CD14-positive monocyte (primary cell): ENCODE data around the gene ACE. TPM values are rescaled to one million over a fixed set of nuclear protein-coding genes. Genes with fewer than 3 reads are reported as not detected.

ENCODE experiments used
- DNase-seq, 3 donors: peaks; one replicate each; pipeline ENCODE4 v3.0.0-alpha.2; 2011 to 2022
- H2AFZ ChIP-seq: 2 replicates; pipeline ENCODE4 v1.6.0; 2012; ENCODE audit warnings: mild to moderate bottlenecking, low read depth, low read length, inconsistent platforms; ENCODE audit not compliant: insufficient read depth, poor library complexity, severe bottlenecking
- H3K27ac ChIP-seq, 2 donors: 1 replicate in 1 of 2; 2 replicates in 1 of 2; pipeline ENCODE4 v1.5.1; 2012 to 2013; ENCODE audit warnings: low read length in 2 of 2, control low read depth in 1 of 2, inconsistent platforms in 1 of 2, low read depth in 1 of 2, mild to moderate bottlenecking in 1 of 2
- H3K27me3 ChIP-seq, 2 donors: one replicate each; pipeline versions ENCODE4 v1.6.0 to v1.6.1; 2011 to 2013; ENCODE audit warnings: low read length in 2 of 2; ENCODE audit not compliant: control insufficient read depth in 2 of 2, insufficient read depth in 2 of 2
- H3K36me3 ChIP-seq, 2 donors: replicated peaks in 1 of 2; 1 replicate in 1 of 2; 2 replicates in 1 of 2; pipeline versions ENCODE4 v1.5.1 to v1.6.1; 2012 to 2013; ENCODE audit warnings: low read length in 2 of 2, control low read depth in 1 of 2, inconsistent platforms in 1 of 2, mild to moderate bottlenecking in 1 of 2; ENCODE audit not compliant: insufficient read depth in 2 of 2, control insufficient read depth in 1 of 2
- H3K4me1 ChIP-seq, 2 donors: 1 replicate in 1 of 2; 2 replicates in 1 of 2; pipeline versions ENCODE4 v1.5.1 to v1.6.1; 2012 to 2013; ENCODE audit warnings: low read length in 2 of 2, control low read depth in 1 of 2, inconsistent platforms in 1 of 2, mild to moderate bottlenecking in 1 of 2, moderate library complexity in 1 of 2; ENCODE audit not compliant: insufficient read depth in 2 of 2, control insufficient read depth in 1 of 2
- H3K4me2 ChIP-seq: replicated peaks from 2 replicates; pipeline ENCODE3; 2012; ENCODE audit warnings: low read length, moderate library complexity, mild to moderate bottlenecking; ENCODE audit not compliant: poor library complexity, severe bottlenecking; ENCODE audit errors: extremely low read depth
- H3K4me3 ChIP-seq, 3 experiments: fragments of 200-600 bp in 1 of 3; sonication (generic) in 1 of 3; replicated peaks in 1 of 3; 1 replicate in 2 of 3; 2 replicates in 1 of 3; pipeline ENCODE4 v1.5.1; 2011 to 2013; ENCODE audit warnings: low read length in 3 of 3, mild to moderate bottlenecking in 3 of 3, control low read depth in 2 of 3, low read depth in 2 of 3, inconsistent platforms in 1 of 3, moderate library complexity in 1 of 3
- H3K79me2 ChIP-seq: 2 replicates; pipeline ENCODE4 v1.6.0; 2012; ENCODE audit warnings: mild to moderate bottlenecking, control low read depth, inconsistent platforms, low read length, moderate library complexity; ENCODE audit not compliant: insufficient read depth
- H3K9ac ChIP-seq: 2 replicates; pipeline ENCODE4 v1.6.0; 2017; ENCODE audit warnings: low read length, mild to moderate bottlenecking; ENCODE audit not compliant: insufficient read depth, poor library complexity, severe bottlenecking
- H3K9me3 ChIP-seq, 2 donors: replicated peaks in 1 of 2; 1 replicate in 1 of 2; 2 replicates in 1 of 2; pipeline versions ENCODE4 v1.5.1 to v1.6.1; 2012 to 2013; ENCODE audit warnings: low read length in 2 of 2, control low read depth in 1 of 2; ENCODE audit not compliant: control insufficient read depth in 1 of 2, insufficient read depth in 1 of 2
- H4K20me1 ChIP-seq: 2 replicates; pipeline ENCODE4 v1.6.0; 2012; ENCODE audit warnings: mild to moderate bottlenecking, low read length, control low read depth, moderate library complexity; ENCODE audit not compliant: insufficient read depth
- H3K27ac Mint-ChIP-seq, 7 donors: one replicate each; pipeline ENCODE4 v1.8.0; 2020; ENCODE audit warnings: mild to moderate bottlenecking in 7 of 7, mixed read lengths in 7 of 7, moderate library complexity in 6 of 7, inconsistent platforms in 2 of 7
- H3K27me3 Mint-ChIP-seq, 3 donors: one replicate each; pipeline ENCODE4 v1.8.0; 2021 to 2022; ENCODE audit warnings: low read depth in 3 of 3, mild to moderate bottlenecking in 3 of 3, mixed read lengths in 3 of 3, moderate library complexity in 3 of 3, inconsistent platforms in 1 of 3
- H3K36me3 Mint-ChIP-seq, 2 donors: one replicate each; pipeline ENCODE4 v1.8.0; 2020; ENCODE audit warnings: mixed read lengths in 2 of 2, inconsistent platforms in 1 of 2, mild to moderate bottlenecking in 1 of 2
- H3K4me1 Mint-ChIP-seq: one replicate; pipeline ENCODE4 v1.8.0; 2020; ENCODE audit warnings: mild to moderate bottlenecking, mixed read lengths
- H3K4me3 Mint-ChIP-seq, 2 donors: one replicate each; pipeline ENCODE4 v1.8.0; 2020; ENCODE audit warnings: mild to moderate bottlenecking in 2 of 2, mixed read lengths in 2 of 2, moderate library complexity in 1 of 2
- H3K9me3 Mint-ChIP-seq, 7 donors: one replicate each; pipeline ENCODE4 v1.8.0; 2020 to 2022; ENCODE audit warnings: mixed read lengths in 7 of 7, mild to moderate bottlenecking in 6 of 7, moderate library complexity in 6 of 7, inconsistent platforms in 2 of 7
- CTCF ChIP-seq: fragments of 200-600 bp; IDR thresholded peaks from one replicate; pipeline ENCODE4 v1.8.0; 2022; ENCODE audit warnings: antibody characterized with exemption, mild to moderate bottlenecking
- WGBS: methylation state at CpG from one replicate; pipeline ENCODE4 v1.1.5; 2013; ENCODE audit warnings: missing lambda C conversion rate; ENCODE audit not compliant: insufficient coverage; 5-methylcytosine and 5-hydroxymethylcytosine counted together
- intact Hi-C, 2 donors: fragments of 100-400 bp; cut with micrococcal nuclease; formaldehyde crosslinking; loops; one replicate each; pipeline versions ENCODE4 v1.15.0 to v1.15.1; 2023
- polyA plus RNA-seq, 3 donors: library from polyadenylated mRNA; depleted of rRNA in 1 of 3; unstranded in 2 of 3; stranded (reverse) in 1 of 3; fragments of 300-500 nt in 2 of 3; fragments of >200 nt in 1 of 3; fragmentation: Illumina TruSeq in 2 of 3; gene quantifications; 1 replicate in 2 of 3; 2 replicates in 1 of 3; pipeline ENCODE4 v1.2.3, GENCODE V29; 2012 to 2021

The ACE gene
- polyA plus RNA-seq, 3 donors: 0.55 TPM; not detected in 2

GRCh38 chr17:63450551-63450950 lies 26.3 kb upstream of the ACE start:
- Mint-ChIP-seq H3K36me3 (peaks cover 3% of the 10 kb centered on the region in 2 donors), H3K9me3 (no peaks in the 10 kb centered on the region), H3K4me3 (no peak overlapping the region), H3K4me1 (peaks cover 22% of the 10 kb centered on the region), H3K27ac (no peak overlapping the region), H3K27me3 (peaks cover 7 to 28% (median 26%) of the 10 kb centered on the region in 3 donors)
- Histone ChIP-seq H2AFZ (peak overlapping the region; percentile 70), H3K27me3 (no peaks in the 10 kb centered on the region), H3K4me1 (peaks cover 20 to 33% of the 10 kb centered on the region in 2 donors), H3K9ac (no peak overlapping the region), H3K79me2 (no peaks in the 10 kb centered on the region), H3K9me3 (no peaks in the 10 kb centered on the region), H3K4me2 (no peak overlapping the region), H3K27ac (no peak overlapping the region), H3K4me3 (no peak overlapping the region), H3K36me3 (no peaks in the 10 kb centered on the region), H4K20me1 (no peaks in the 10 kb centered on the region)
- WGBS: 2% methylated on average over 11 of the region's 11 CpGs
- no peak for TF ChIP-seq CTCF
- intact Hi-C loops: loop anchor here in 1 of 2 donors (10.0 kb wide), 1 partner anchor 94 kb away; no protein-coding TSS in a partner anchor
- DNase-seq: peak in 1 of 3 donors; percentile 33

- H2AFZ ChIP-seq: no peak overlapping the region
- H3K4me3 Mint-ChIP-seq: no peak overlapping the region
- H3K4me1 Mint-ChIP-seq: peaks cover 22% of the 10 kb centered on the region
- no peak overlapping the region for H3K4me3 ChIP-seq
- no peak overlapping the region for H3K27ac Mint-ChIP-seq
- H3K4me2 ChIP-seq: no peak overlapping the region
- no peaks in the 10 kb centered on the region for H3K79me2 ChIP-seq
- H3K36me3 ChIP-seq: no peaks in the 10 kb centered on the region
- no peaks in the 10 kb centered on the region for H3K9me3 ChIP-seq
- H3K9me3 Mint-ChIP-seq: no peaks in the 10 kb centered on the region
- peaks cover 18 to 27% of the 10 kb centered on the region in 2 donors for H3K4me1 ChIP-seq
- no peaks in the 10 kb centered on the region for H4K20me1 ChIP-seq
- no peak overlapping the region for H3K27ac ChIP-seq
- peaks cover 7 to 27% (median 26%) of the 10 kb centered on the region in 3 donors for H3K27me3 Mint-ChIP-seq
- DNase-seq: no peak
- intact Hi-C loops: loop anchor here in 1 of 2 donors (10.0 kb wide), 1 partner anchor 94 kb away; no protein-coding TSS in a partner anchor
- H3K36me3 Mint-ChIP-seq: peaks cover 3% of the 10 kb centered on the region in 2 donors
- TF ChIP-seq CTCF: no peak
- H3K27me3 ChIP-seq: no peaks in the 10 kb centered on the region
- no peak overlapping the region for H3K9ac ChIP-seq
- 100% methylated on average over 7 of the region's 11 CpGs for WGBS
Measured at GRCh38 chr17:63451150-63451549, 25.7 kb upstream of the ACE start.
